HEK293 (cell line): Measurements from ENCODE around the gene KDELR1.

ENCODE experiments used
- EGR2 ChIP-seq: fragments of 450-650 bp; formaldehyde crosslinking; IDR thresholded peaks from 2 replicates; pipeline ENCODE4 v1.5.1; 2016; ENCODE audit warnings: low read depth, missing biosample characterization, missing genetic modification characterization
- ELK4 ChIP-seq: IDR thresholded peaks from 2 replicates; pipeline ENCODE4 v1.6.1; 2011; ENCODE audit warnings: mild to moderate bottlenecking, low read depth, low read length, borderline replicate concordance
- GLIS2 ChIP-seq: fragments of 450-650 bp; formaldehyde crosslinking; IDR thresholded peaks from 2 replicates; pipeline ENCODE4 v1.5.1; 2016; ENCODE audit warnings: missing biosample characterization, missing genetic modification characterization
- KLF16 ChIP-seq: fragments of 450-650 bp; formaldehyde crosslinking; IDR thresholded peaks from 2 replicates; pipeline ENCODE4 v1.5.1; 2017; ENCODE audit warnings: missing biosample characterization, missing genetic modification characterization
- OSR2 ChIP-seq: fragments of 450-650 bp; formaldehyde crosslinking; IDR thresholded peaks from 2 replicates; pipeline ENCODE4 v1.5.1; 2016; ENCODE audit warnings: missing biosample characterization, missing genetic modification characterization
- REPIN1 ChIP-seq: fragments of 450-650 bp; formaldehyde crosslinking; IDR thresholded peaks from 2 replicates; pipeline ENCODE4 v1.5.1; 2017; ENCODE audit warnings: missing biosample characterization, missing genetic modification characterization, low read depth
- SALL2 ChIP-seq: fragments of 450-650 bp; formaldehyde crosslinking; IDR thresholded peaks from 2 replicates; pipeline ENCODE4 v1.5.0; 2017; ENCODE audit warnings: missing biosample characterization, mild to moderate bottlenecking, missing genetic modification characterization, borderline replicate concordance
- ZBTB1 ChIP-seq: fragments of 450-650 bp; formaldehyde crosslinking; IDR thresholded peaks from 2 replicates; pipeline ENCODE4 v1.5.1; 2016; ENCODE audit warnings: missing biosample characterization, missing genetic modification characterization
- ZBTB6 ChIP-seq: fragments of 450-650 bp; formaldehyde crosslinking; IDR thresholded peaks from 2 replicates; pipeline ENCODE4 v1.5.1; 2017; ENCODE audit warnings: missing biosample characterization, missing genetic modification characterization
- ZNF202 ChIP-seq: fragments of 450-650 bp; formaldehyde crosslinking; IDR thresholded peaks from 2 replicates; pipeline ENCODE4 v1.5.1; 2016; ENCODE audit warnings: missing biosample characterization, missing genetic modification characterization, borderline replicate concordance
- ZNF266 ChIP-seq: fragments of 450-650 bp; formaldehyde crosslinking; IDR thresholded peaks from 2 replicates; pipeline ENCODE4 v1.5.1; 2016; ENCODE audit warnings: missing biosample characterization, missing genetic modification characterization, low read depth
- ZNF280C ChIP-seq: fragments of 450-650 bp; formaldehyde crosslinking; IDR thresholded peaks from 2 replicates; pipeline ENCODE4 v1.5.1; 2016; ENCODE audit warnings: missing biosample characterization, missing genetic modification characterization
- ZNF366 ChIP-seq: fragments of 450-650 bp; formaldehyde crosslinking; conservative IDR thresholded peaks from 2 replicates; pipeline ENCODE4 v1.5.1; 2016; ENCODE audit warnings: missing biosample characterization, missing genetic modification characterization
- ZNF433 ChIP-seq: fragments of 450-650 bp; formaldehyde crosslinking; IDR thresholded peaks from 2 replicates; pipeline ENCODE4 v1.5.1; 2016; ENCODE audit warnings: missing biosample characterization, missing genetic modification characterization, low read depth
- ZNF510 ChIP-seq: fragments of 450-650 bp; formaldehyde crosslinking; IDR thresholded peaks from 2 replicates; pipeline ENCODE4 v1.5.1; 2018; ENCODE audit warnings: mild to moderate bottlenecking, missing genetic modification characterization, missing biosample characterization; ENCODE audit not compliant: insufficient replicate concordance
- ZNF571 ChIP-seq: fragments of 450-650 bp; formaldehyde crosslinking; IDR thresholded peaks from 2 replicates; pipeline ENCODE4 v1.5.0; 2017; ENCODE audit warnings: missing biosample characterization, missing genetic modification characterization
- ZNF670 ChIP-seq: fragments of 450-650 bp; formaldehyde crosslinking; IDR thresholded peaks from 2 replicates; pipeline ENCODE4 v1.5.1; 2016; ENCODE audit warnings: missing biosample characterization, missing genetic modification characterization, low read depth
- ZNF785 ChIP-seq: fragments of 450-650 bp; formaldehyde crosslinking; IDR thresholded peaks from 2 replicates; pipeline ENCODE4 v1.5.1; 2016; ENCODE audit warnings: missing biosample characterization, missing genetic modification characterization
- ZNF843 ChIP-seq: fragments of 450-650 bp; formaldehyde crosslinking; IDR thresholded peaks from 2 replicates; pipeline ENCODE4 v1.5.1; 2016; ENCODE audit warnings: missing biosample characterization, missing genetic modification characterization
- TF ChIP-seq, protein P1 (sequence below): fragments of 450-650 bp; formaldehyde crosslinking; IDR thresholded peaks from 2 replicates; pipeline ENCODE4; 2016; ENCODE audit warnings: missing biosample characterization, missing genetic modification characterization
- TF ChIP-seq, protein P2 (sequence below): fragments of 450-650 bp; formaldehyde crosslinking; IDR thresholded peaks from 2 replicates; pipeline ENCODE4 v1.5.1; 2016; ENCODE audit warnings: missing biosample characterization, missing genetic modification characterization
- TF ChIP-seq, protein P3 (sequence below): fragments of 450-650 bp; formaldehyde crosslinking; IDR thresholded peaks from 2 replicates; pipeline ENCODE4 v1.5.1; 2016; ENCODE audit warnings: missing biosample characterization, missing genetic modification characterization, low read depth
- TF ChIP-seq, protein P4 (sequence below): fragments of 450-650 bp; formaldehyde crosslinking; IDR thresholded peaks from 2 replicates; pipeline ENCODE4 v1.5.1; 2017; ENCODE audit warnings: missing biosample characterization, missing genetic modification characterization
- TF ChIP-seq, protein P5 (sequence below): fragments of 450-650 bp; formaldehyde crosslinking; IDR thresholded peaks from 2 replicates; pipeline ENCODE4 v1.5.1; 2016; ENCODE audit warnings: missing biosample characterization, missing genetic modification characterization

Gene KDELR1

GRCh38 chr19:48390188-48391099 is 907 bp downstream of the KDELR1 start (continued):
- TF ChIP-seq, protein P1, sequence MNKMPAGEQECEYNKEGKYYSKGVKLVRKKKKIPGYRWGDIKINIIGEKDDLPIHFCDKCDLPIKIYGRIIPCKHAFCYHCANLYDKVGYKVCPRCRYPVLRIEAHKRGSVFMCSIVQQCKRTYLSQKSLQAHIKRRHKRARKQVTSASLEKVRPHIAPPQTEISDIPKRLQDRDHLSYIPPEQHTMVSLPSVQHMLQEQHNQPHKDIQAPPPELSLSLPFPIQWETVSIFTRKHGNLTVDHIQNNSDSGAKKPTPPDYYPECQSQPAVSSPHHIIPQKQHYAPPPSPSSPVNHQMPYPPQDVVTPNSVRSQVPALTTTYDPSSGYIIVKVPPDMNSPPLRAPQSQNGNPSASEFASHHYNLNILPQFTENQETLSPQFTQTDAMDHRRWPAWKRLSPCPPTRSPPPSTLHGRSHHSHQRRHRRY (tag by site-specific recombination), result 0 out of 2 replicates have a peak, but pooled peaks have one; percentile 60
- no peak for TF ChIP-seq ZNF670 (tag by site-specific recombination)
- TF ChIP-seq ZNF571 (tag by site-specific recombination), result no peak
- TF ChIP-seq ZNF510 (tag by site-specific recombination), result no peak
- peak; percentile 95 for TF ChIP-seq KLF16
- TF ChIP-seq, protein P2, sequence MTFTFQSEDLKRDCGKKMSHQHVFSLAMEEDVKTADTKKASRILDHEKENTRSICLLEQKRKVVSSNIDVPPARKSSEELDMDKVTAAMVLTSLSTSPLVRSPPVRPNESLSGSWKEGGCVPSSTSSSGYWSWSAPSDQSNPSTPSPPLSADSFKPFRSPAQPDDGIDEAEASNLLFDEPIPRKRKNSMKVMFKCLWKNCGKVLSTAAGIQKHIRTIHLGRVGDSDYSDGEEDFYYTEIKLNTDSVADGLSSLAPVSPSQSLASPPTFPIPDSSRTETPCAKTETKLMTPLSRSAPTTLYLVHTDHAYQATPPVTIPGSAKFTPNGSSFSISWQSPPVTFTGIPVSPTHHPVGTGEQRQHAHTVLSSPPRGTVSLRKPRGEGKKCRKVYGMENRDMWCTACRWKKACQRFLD (tag by site-specific recombination), result no peak
- no peak; the same call in 1 of the 2 replicates for TF ChIP-seq REPIN1 (tag by site-specific recombination)
- TF ChIP-seq, protein P3, sequence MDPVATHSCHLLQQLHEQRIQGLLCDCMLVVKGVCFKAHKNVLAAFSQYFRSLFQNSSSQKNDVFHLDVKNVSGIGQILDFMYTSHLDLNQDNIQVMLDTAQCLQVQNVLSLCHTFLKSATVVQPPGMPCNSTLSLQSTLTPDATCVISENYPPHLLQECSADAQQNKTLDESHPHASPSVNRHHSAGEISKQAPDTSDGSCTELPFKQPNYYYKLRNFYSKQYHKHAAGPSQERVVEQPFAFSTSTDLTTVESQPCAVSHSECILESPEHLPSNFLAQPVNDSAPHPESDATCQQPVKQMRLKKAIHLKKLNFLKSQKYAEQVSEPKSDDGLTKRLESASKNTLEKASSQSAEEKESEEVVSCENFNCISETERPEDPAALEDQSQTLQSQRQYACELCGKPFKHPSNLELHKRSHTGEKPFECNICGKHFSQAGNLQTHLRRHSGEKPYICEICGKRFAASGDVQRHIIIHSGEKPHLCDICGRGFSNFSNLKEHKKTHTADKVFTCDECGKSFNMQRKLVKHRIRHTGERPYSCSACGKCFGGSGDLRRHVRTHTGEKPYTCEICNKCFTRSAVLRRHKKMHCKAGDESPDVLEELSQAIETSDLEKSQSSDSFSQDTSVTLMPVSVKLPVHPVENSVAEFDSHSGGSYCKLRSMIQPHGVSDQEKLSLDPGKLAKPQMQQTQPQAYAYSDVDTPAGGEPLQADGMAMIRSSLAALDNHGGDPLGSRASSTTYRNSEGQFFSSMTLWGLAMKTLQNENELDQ (tag by site-specific recombination), result no peak
- peak; percentile 54; the same call in 1 of the 2 replicates for TF ChIP-seq ZNF843 (tag by site-specific recombination)
- no peak for TF ChIP-seq ZBTB6 (tag by site-specific recombination)
- peak; percentile 70 for TF ChIP-seq GLIS2 (tag by site-specific recombination)
- TF ChIP-seq, protein P4, sequence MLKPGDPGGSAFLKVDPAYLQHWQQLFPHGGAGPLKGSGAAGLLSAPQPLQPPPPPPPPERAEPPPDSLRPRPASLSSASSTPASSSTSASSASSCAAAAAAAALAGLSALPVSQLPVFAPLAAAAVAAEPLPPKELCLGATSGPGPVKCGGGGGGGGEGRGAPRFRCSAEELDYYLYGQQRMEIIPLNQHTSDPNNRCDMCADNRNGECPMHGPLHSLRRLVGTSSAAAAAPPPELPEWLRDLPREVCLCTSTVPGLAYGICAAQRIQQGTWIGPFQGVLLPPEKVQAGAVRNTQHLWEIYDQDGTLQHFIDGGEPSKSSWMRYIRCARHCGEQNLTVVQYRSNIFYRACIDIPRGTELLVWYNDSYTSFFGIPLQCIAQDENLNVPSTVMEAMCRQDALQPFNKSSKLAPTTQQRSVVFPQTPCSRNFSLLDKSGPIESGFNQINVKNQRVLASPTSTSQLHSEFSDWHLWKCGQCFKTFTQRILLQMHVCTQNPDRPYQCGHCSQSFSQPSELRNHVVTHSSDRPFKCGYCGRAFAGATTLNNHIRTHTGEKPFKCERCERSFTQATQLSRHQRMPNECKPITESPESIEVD (tag by site-specific recombination), result no peak
- TF ChIP-seq ZNF280C (tag by site-specific recombination), result no peak
- TF ChIP-seq EGR2 (tag by site-specific recombination), result no peak
- no peak for TF ChIP-seq ZNF202 (tag by site-specific recombination)
- TF ChIP-seq ZNF785, result no peak
- no peak for TF ChIP-seq ZNF266
- peak; percentile 70 for TF ChIP-seq ZNF366 (tag by site-specific recombination)
- TF ChIP-seq ZBTB1 (tag by site-specific recombination), result no peak
- no peak for TF ChIP-seq SALL2 (tag by site-specific recombination)
- no peak for TF ChIP-seq ZNF433 (tag by site-specific recombination)
- no peak for TF ChIP-seq ELK4
- no peak for TF ChIP-seq OSR2 (tag by site-specific recombination)
- TF ChIP-seq, protein P5, sequence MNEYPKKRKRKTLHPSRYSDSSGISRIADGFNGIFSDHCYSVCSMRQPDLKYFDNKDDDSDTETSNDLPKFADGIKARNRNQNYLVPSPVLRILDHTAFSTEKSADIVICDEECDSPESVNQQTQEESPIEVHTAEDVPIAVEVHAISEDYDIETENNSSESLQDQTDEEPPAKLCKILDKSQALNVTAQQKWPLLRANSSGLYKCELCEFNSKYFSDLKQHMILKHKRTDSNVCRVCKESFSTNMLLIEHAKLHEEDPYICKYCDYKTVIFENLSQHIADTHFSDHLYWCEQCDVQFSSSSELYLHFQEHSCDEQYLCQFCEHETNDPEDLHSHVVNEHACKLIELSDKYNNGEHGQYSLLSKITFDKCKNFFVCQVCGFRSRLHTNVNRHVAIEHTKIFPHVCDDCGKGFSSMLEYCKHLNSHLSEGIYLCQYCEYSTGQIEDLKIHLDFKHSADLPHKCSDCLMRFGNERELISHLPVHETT, result peak; percentile 77; the same call in 1 of the 2 replicates
